Measurements from ENCODE around the gene KLK14. TPM values are rescaled to one million over a fixed set of nuclear protein-coding genes. Genes with fewer than 3 reads are reported as not detected.

KLK14 gene
- total RNA-seq, 1 experiment from 2014 or later = 0.26 TPM

GRCh38 chr19:51119101-51119500, 36.4 kb upstream of the KLK14 start:
- no peaks in the 10 kb centered on the region for H3K4me1 ChIP-seq (ENCODE audit: insufficient read depth, low read length)
- H3K79me1 ChIP-seq (ENCODE audit: insufficient read depth, low read depth, low read length, poor library complexity, severe bottlenecking) = no peaks in the 10 kb centered on the region
- no peak overlapping the region for H2BK5ac ChIP-seq (ENCODE audit: insufficient read length, low read length)
- H3K4me3 Mint-ChIP-seq = no peak overlapping the region
- H4K8ac ChIP-seq (replicated peaks; ENCODE audit: insufficient read length, low read depth, low read length) = no peak overlapping the region
- H2BK12ac ChIP-seq (ENCODE audit: insufficient read length, low read depth, low read length) = no peak overlapping the region
- H3K23me2 ChIP-seq (ENCODE audit: insufficient read length, low read depth, low read length, poor library complexity, severe bottlenecking) = no peaks in the 10 kb centered on the region
- H3K27me3 Mint-ChIP-seq (ENCODE audit: low read depth) = peaks cover 34% of the 10 kb centered on the region
- H3T11ph ChIP-seq (ENCODE audit: low read length) = no peak overlapping the region
- WGBS (ENCODE audit: extremely low coverage, insufficient read length, low lambda C conversion rate) = no CpG with 5 or more reads among the region's 4 CpGs
- no peak overlapping the region for H3K9ac ChIP-seq (ENCODE audit: extremely low read depth, insufficient read length, low read length)
- H2BK15ac ChIP-seq (ENCODE audit: low read depth, low read length) = no peak overlapping the region
- no peak overlapping the region for H3K23ac ChIP-seq (ENCODE audit: insufficient read length, low read depth, low read length)
- H3K4ac ChIP-seq (ENCODE audit: low read depth, low read length) = no peak overlapping the region
- H4K91ac ChIP-seq (ENCODE audit: insufficient read length, low read depth, low read length) = no peak overlapping the region
- no peak overlapping the region for H3K27ac ChIP-seq (ENCODE audit: insufficient read length, low read depth, low read length)
- no peak for TF ChIP-seq CTCF (conservative IDR thresholded peaks at IDR 0.05)
- H3K36me3 Mint-ChIP-seq (ENCODE audit: insufficient read depth in 1 of 3, low read depth in 3 of 3) = no peaks in the 10 kb centered on the region
- no peak overlapping the region for H2AFZ ChIP-seq (ENCODE audit: low read length)
- H3K56ac ChIP-seq (ENCODE audit: insufficient read length, low read depth, low read length) = no peak overlapping the region
- no peak overlapping the region for H3K4me2 ChIP-seq (ENCODE audit: insufficient read depth, insufficient read length, low read length)
- no peaks in the 10 kb centered on the region for H3K9me3 Mint-ChIP-seq
- H4K5ac ChIP-seq (ENCODE audit: insufficient read length, low read depth, low read length) = no peak overlapping the region
- H2BK20ac ChIP-seq (ENCODE audit: low read depth, low read length, poor library complexity, severe bottlenecking) = no peak overlapping the region
- H4K20me1 ChIP-seq (ENCODE audit: control insufficient read depth, insufficient read depth, insufficient read length) = no peaks in the 10 kb centered on the region
- no peaks in the 10 kb centered on the region for H3K27me3 ChIP-seq (ENCODE audit: insufficient read depth, low read length)
- no peak overlapping the region for H2BK120ac ChIP-seq (ENCODE audit: low read depth, low read length, poor library complexity, severe bottlenecking)
- H3K9me3 ChIP-seq (ENCODE audit: control insufficient read depth, low read depth, low read length) = no peaks in the 10 kb centered on the region
- H3K14ac ChIP-seq (ENCODE audit: insufficient read depth, low read length) = no peak overlapping the region
- no peak for DNase-seq
- no peak overlapping the region for H2AK5ac ChIP-seq (ENCODE audit: insufficient read length, low read length)
- no peaks in the 10 kb centered on the region for H3K79me2 ChIP-seq (ENCODE audit: insufficient read depth, low read length)
- H3K27ac Mint-ChIP-seq = no peak overlapping the region
- H3K4me1 Mint-ChIP-seq = peaks cover 5 to 8% of the 10 kb centered on the region in 2 experiments; a peak in 3 of 4 replicates
- H3K18ac ChIP-seq (ENCODE audit: insufficient read length, low read depth, low read length) = no peak overlapping the region

All from H9 (cell line).